ENCODE measurements around the gene INPP5D. TPM values are rescaled to one million over a fixed set of nuclear protein-coding genes. Genes with fewer than 3 reads are reported as not detected.

Gene INPP5D
- polyA plus RNA-seq, 2 of the 4 experiments (the other 2 are of a cell fraction) = 0.26 to 0.53 TPM

DNA sequence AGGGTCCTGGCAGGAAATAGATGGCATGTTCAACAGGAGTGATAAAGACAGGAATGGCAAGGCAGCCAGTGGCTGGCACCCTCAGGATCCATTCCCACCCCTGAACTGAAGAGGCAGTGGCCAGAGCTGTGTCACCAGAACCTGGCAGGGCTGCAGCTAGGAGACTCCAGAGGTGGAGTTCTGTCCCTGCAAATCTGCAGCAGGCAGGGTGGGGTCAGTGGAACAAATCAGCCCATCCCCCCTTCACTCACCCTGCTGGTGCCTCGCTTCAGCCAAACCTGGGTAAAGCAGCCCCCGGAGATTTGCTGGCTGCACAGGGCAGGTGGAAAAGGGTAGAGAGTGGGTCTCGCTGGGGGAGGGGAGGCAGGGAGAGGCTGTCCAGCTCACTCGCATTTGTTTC, 12.7 kb downstream of the INPP5D start:
- ATAC-seq = no peak
- no peaks in the 10 kb centered on the region for H3K4me1 ChIP-seq
- no peak overlapping the region for H3K27ac ChIP-seq
- H3K9me3 ChIP-seq = peaks cover 12% of the 10 kb centered on the region
- 61% methylated on average over 4 of the region's 4 CpGs for WGBS (ENCODE audit: missing lambda C conversion rate)
- no peak for DNase-seq (ENCODE audit: low read depth in 1 of 2, low spot score in 1 of 2)
- ChIA-PET POLR2A (no interaction called here), CTCF (interaction anchor here (1.0 to 1.3 kb wide), 2 partner anchors 19 kb away, joined by 3 read pairs; no protein-coding TSS in a partner anchor)
- no peak for TF ChIP-seq CBX8 (IDR thresholded peaks at IDR 0.05)
- TF ChIP-seq, protein P1, sequence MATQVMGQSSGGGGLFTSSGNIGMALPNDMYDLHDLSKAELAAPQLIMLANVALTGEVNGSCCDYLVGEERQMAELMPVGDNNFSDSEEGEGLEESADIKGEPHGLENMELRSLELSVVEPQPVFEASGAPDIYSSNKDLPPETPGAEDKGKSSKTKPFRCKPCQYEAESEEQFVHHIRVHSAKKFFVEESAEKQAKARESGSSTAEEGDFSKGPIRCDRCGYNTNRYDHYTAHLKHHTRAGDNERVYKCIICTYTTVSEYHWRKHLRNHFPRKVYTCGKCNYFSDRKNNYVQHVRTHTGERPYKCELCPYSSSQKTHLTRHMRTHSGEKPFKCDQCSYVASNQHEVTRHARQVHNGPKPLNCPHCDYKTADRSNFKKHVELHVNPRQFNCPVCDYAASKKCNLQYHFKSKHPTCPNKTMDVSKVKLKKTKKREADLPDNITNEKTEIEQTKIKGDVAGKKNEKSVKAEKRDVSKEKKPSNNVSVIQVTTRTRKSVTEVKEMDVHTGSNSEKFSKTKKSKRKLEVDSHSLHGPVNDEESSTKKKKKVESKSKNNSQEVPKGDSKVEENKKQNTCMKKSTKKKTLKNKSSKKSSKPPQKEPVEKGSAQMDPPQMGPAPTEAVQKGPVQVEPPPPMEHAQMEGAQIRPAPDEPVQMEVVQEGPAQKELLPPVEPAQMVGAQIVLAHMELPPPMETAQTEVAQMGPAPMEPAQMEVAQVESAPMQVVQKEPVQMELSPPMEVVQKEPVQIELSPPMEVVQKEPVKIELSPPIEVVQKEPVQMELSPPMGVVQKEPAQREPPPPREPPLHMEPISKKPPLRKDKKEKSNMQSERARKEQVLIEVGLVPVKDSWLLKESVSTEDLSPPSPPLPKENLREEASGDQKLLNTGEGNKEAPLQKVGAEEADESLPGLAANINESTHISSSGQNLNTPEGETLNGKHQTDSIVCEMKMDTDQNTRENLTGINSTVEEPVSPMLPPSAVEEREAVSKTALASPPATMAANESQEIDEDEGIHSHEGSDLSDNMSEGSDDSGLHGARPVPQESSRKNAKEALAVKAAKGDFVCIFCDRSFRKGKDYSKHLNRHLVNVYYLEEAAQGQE (IDR thresholded peaks at IDR 0.05) = no peak
- no peak for TF ChIP-seq POLR2AphosphoS2 (conservative IDR thresholded peaks at IDR 0.05; ENCODE audit: low read length)
- no peak for TF ChIP-seq EHMT2 (IDR thresholded peaks at IDR 0.05; ENCODE audit: low read depth)
- TF ChIP-seq NPAS2 (CRISPR knock-in tag; IDR thresholded peaks at IDR 0.05; ENCODE audit: borderline replicate concordance) = no peak
- no peak for TF ChIP-seq ZFP36 (IDR thresholded peaks at IDR 0.05; ENCODE audit: borderline replicate concordance, partially characterized antibody)
- no peak for TF ChIP-seq JUN (IDR thresholded peaks at IDR 0.05)
- TF ChIP-seq, protein P2, sequence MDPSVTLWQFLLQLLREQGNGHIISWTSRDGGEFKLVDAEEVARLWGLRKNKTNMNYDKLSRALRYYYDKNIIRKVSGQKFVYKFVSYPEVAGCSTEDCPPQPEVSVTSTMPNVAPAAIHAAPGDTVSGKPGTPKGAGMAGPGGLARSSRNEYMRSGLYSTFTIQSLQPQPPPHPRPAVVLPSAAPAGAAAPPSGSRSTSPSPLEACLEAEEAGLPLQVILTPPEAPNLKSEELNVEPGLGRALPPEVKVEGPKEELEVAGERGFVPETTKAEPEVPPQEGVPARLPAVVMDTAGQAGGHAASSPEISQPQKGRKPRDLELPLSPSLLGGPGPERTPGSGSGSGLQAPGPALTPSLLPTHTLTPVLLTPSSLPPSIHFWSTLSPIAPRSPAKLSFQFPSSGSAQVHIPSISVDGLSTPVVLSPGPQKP (IDR thresholded peaks at IDR 0.05; ENCODE audit: low read depth, low read length) = no peak
- TF ChIP-seq HOXB13 (CRISPR knock-in tag; IDR thresholded peaks at IDR 0.05; ENCODE audit: low read depth) = no peak
- no peak for TF ChIP-seq HOXB5 (CRISPR knock-in tag; IDR thresholded peaks at IDR 0.05)
- no peak for TF ChIP-seq ZC3H11A (IDR thresholded peaks at IDR 0.05)
- no peak for TF ChIP-seq NR3C1 (IDR thresholded peaks at IDR 0.05)
- TF ChIP-seq, protein P3, sequence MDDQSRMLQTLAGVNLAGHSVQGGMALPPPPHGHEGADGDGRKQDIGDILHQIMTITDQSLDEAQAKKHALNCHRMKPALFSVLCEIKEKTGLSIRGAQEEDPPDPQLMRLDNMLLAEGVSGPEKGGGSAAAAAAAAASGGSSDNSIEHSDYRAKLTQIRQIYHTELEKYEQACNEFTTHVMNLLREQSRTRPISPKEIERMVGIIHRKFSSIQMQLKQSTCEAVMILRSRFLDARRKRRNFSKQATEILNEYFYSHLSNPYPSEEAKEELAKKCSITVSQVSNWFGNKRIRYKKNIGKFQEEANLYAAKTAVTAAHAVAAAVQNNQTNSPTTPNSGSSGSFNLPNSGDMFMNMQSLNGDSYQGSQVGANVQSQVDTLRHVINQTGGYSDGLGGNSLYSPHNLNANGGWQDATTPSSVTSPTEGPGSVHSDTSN (IDR thresholded peaks at IDR 0.05) = no peak
- no peak overlapping the region for H3K4me3 ChIP-seq
- no peak overlapping the region for H3K4me2 ChIP-seq
- FAIRE-seq = no peak

- ATAC-seq (no peak), DNase-seq (ENCODE audit: low read depth in 1 of 2, low spot score in 1 of 2) (no peak), FAIRE-seq (no peak)
- CTCF ChIA-PET = interaction anchor here (0.5 to 1.3 kb wide), 4 partner anchors 9 to 52 kb away, joined by 3 to 5 read pairs (median 4); no protein-coding TSS in a partner anchor
- no peak overlapping the region for H3K4me2 ChIP-seq
- POLR2A ChIA-PET = no interaction called here
- H3K9me3 ChIP-seq = peaks cover 12% of the 10 kb centered on the region
- WGBS (ENCODE audit: missing lambda C conversion rate) = 63% methylated on average over 7 of the region's 7 CpGs
- H3K4me1 ChIP-seq = no peaks in the 10 kb centered on the region
- H3K27ac ChIP-seq = no peak overlapping the region
- TF ChIP-seq JUNB (IDR thresholded peaks at IDR 0.05) (no peak), NR3C1 (IDR thresholded peaks at IDR 0.05) (no peak), JUN (IDR thresholded peaks at IDR 0.05) (no peak), POLR2A (IDR thresholded peaks at IDR 0.05; ENCODE audit: low read length) (no peak), HEYL (CRISPR knock-in tag; IDR thresholded peaks at IDR 0.05) (no peak), NPAS2 (CRISPR knock-in tag; IDR thresholded peaks at IDR 0.05; ENCODE audit: borderline replicate concordance) (no peak), RAD21 (conservative IDR thresholded peaks at IDR 0.05 in 1 of 2, IDR thresholded peaks at IDR 0.05 in 1 of 2) (no peak), KDM5A (IDR thresholded peaks at IDR 0.05) (no peak), POLR2AphosphoS2 (conservative IDR thresholded peaks at IDR 0.05; ENCODE audit: low read length) (no peak), RNF2 (IDR thresholded peaks at IDR 0.05; ENCODE audit: borderline replicate concordance, low read depth) (no peak), RFX5 (IDR thresholded peaks at IDR 0.05) (no peak), CBX2 (IDR thresholded peaks at IDR 0.05; ENCODE audit: borderline replicate concordance, low read depth) (no peak)
- TF ChIP-seq, protein P4, sequence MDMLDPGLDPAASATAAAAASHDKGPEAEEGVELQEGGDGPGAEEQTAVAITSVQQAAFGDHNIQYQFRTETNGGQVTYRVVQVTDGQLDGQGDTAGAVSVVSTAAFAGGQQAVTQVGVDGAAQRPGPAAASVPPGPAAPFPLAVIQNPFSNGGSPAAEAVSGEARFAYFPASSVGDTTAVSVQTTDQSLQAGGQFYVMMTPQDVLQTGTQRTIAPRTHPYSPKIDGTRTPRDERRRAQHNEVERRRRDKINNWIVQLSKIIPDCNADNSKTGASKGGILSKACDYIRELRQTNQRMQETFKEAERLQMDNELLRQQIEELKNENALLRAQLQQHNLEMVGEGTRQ (IDR thresholded peaks at IDR 0.05) = no peak
- TF ChIP-seq, protein P1 (IDR thresholded peaks at IDR 0.05) = no peak
- no peak overlapping the region for H3K4me3 ChIP-seq
These were observed 14.0 kb downstream of the INPP5D start for GRCh38 chr2:233074106-233074505.

Measured in A549 (cell line).